A549 (cell line): Measurements from ENCODE around the gene DAD1. TPM values are rescaled to one million over a fixed set of nuclear protein-coding genes. Genes with fewer than 3 reads are reported as not detected.
"Not testable (repeated sequence)": the region's sequence is repeated elsewhere in the genome, so short reads cannot be mapped to it uniquely, and the experiment has no call there.

Source experiments
- ATAC-seq, 2 experiments: fragments of 200-7000 bp in 1 of 2; fragments of >200 bp in 1 of 2; cut with Nextera tagmentation in 1 of 2; cut with Tn5 transposase in 1 of 2; 3 replicates each; pipeline versions ENCODE4 v1.8.0 to v1.9.1; 2018 to 2020; ENCODE audit warnings: mild to moderate bottlenecking in 1 of 2, moderate library complexity in 1 of 2
- CTCF ChIA-PET: fragments of 300-600 bp; sonication (Branson Sonifier 250); formaldehyde crosslinking; extraction: SDS; loops from one replicate; lab custom pipeline; 2021; ENCODE audit warnings: antibody characterized with exemption, inconsistent platforms; lab: Yijun Ruan, JAX
- POLR2A ChIA-PET: fragments of 350-600 bp; formaldehyde crosslinking; extraction: SDS; loops from one replicate; lab custom pipeline; 2021; ENCODE audit warnings: antibody characterized with exemption, inconsistent platforms; lab: Yijun Ruan, JAX
- DNase-seq, 2 experiments: peaks; one replicate each; pipeline versions ENCODE4 v3.0.0 to v3.0.0-alpha.2; 2011 to 2016; ENCODE audit warnings: low read depth in 1 of 2, low spot score in 1 of 2
- FAIRE-seq: peaks from 2 replicates; lab custom pipeline; 2011; peaks lifted over from hg19 to GRCh38; lab: Jason Lieb, UNC
- H3K27ac ChIP-seq, 2 experiments: fragments of >200 bp; sonication (Bioruptor Twin); formaldehyde crosslinking; 3 replicates each; pipeline ENCODE4 v1.5.1; 2016 to 2017
- H3K4me1 ChIP-seq: fragments of >200 bp; sonication (Bioruptor Twin); formaldehyde crosslinking; 3 replicates; pipeline ENCODE4 v1.6.1; 2016
- H3K4me2 ChIP-seq: fragments of >200 bp; sonication (Bioruptor Twin); formaldehyde crosslinking; 3 replicates; pipeline ENCODE4 v1.6.1; 2016
- H3K4me3 ChIP-seq: fragments of >200 bp; sonication (Bioruptor Twin); formaldehyde crosslinking; 3 replicates; pipeline ENCODE4 v1.5.1; 2016
- H3K9me3 ChIP-seq: fragments of >200 bp; sonication (Bioruptor Twin); formaldehyde crosslinking; 3 replicates; pipeline ENCODE4 v1.6.1; 2016
- BHLHE40 ChIP-seq: IDR thresholded peaks from 2 replicates; pipeline ENCODE4 v1.6.1; 2012; ENCODE audit warnings: low read depth, low read length, inconsistent platforms
- CBX2 ChIP-seq: fragments of 200-600 bp; sonication (generic); IDR thresholded peaks from 2 replicates; pipeline ENCODE4 v1.6.1; 2016; ENCODE audit warnings: low read depth, mild to moderate bottlenecking, borderline replicate concordance
- CHD4 ChIP-seq: fragments of 200-600 bp; sonication (generic); IDR thresholded peaks from 2 replicates; pipeline ENCODE4 v1.6.1; 2016; ENCODE audit warnings: antibody characterized with exemption, mild to moderate bottlenecking, borderline replicate concordance
- CTCF ChIP-seq: fragments of >200 bp; sonication (Bioruptor Twin); formaldehyde crosslinking; IDR thresholded peaks from 3 replicates; pipeline ENCODE4 v1.5.1; 2016
- ELK1 ChIP-seq: fragments of 150-350 bp; IDR thresholded peaks from 2 replicates; pipeline ENCODE4 v1.6.1; 2014; ENCODE audit warnings: low read depth, mild to moderate bottlenecking, low read length
- ESRRA ChIP-seq: fragments of 150-350 bp; IDR thresholded peaks from 2 replicates; pipeline ENCODE4 v1.6.1; 2014; ENCODE audit warnings: mild to moderate bottlenecking, low read length, borderline replicate concordance
- FOSL2 ChIP-seq, 2 experiments: fragments of 450-650 bp in 1 of 2; fragments of >200 bp in 1 of 2; sonication (Bioruptor Twin) in 1 of 2; formaldehyde crosslinking; IDR thresholded peaks; 2 replicates each; pipeline versions ENCODE4 v1.5.0 to v1.6.1; 2016 to 2020; ENCODE audit warnings: mild to moderate bottlenecking in 1 of 2, moderate library complexity in 1 of 2
- HDAC2 ChIP-seq: fragments of 200-600 bp; sonication (generic); IDR thresholded peaks from 2 replicates; pipeline ENCODE4 v1.6.1; 2016
- HES2 ChIP-seq: fragments of >200 bp; sonication (Bioruptor Twin); formaldehyde crosslinking; IDR thresholded peaks from 2 replicates; pipeline ENCODE4 v1.6.1; 2016
- HEYL ChIP-seq: fragments of 250-450 bp; sonication (Bioruptor Pico); IDR thresholded peaks from 2 replicates; pipeline ENCODE4 v1.8.0; 2021; ENCODE audit warnings: mild to moderate bottlenecking, moderate library complexity
- HMGXB4 ChIP-seq: fragments of 250-450 bp; sonication (Bioruptor Pico); IDR thresholded peaks from 2 replicates; pipeline ENCODE4 v1.5.0; 2021; ENCODE audit warnings: mild to moderate bottlenecking, moderate library complexity, borderline replicate concordance
- HOXB5 ChIP-seq: fragments of 250-450 bp; sonication (Bioruptor Pico); IDR thresholded peaks from 2 replicates; pipeline ENCODE4 v1.5.0; 2020; ENCODE audit warnings: mild to moderate bottlenecking, moderate library complexity
- MAZ ChIP-seq: fragments of 150-350 bp; IDR thresholded peaks from 2 replicates; pipeline ENCODE4 v1.6.1; 2014; ENCODE audit warnings: antibody characterized with exemption, low read depth, low read length, borderline replicate concordance
- NFE2L2 ChIP-seq: fragments of 150-350 bp; conservative IDR thresholded peaks from 2 replicates; pipeline ENCODE4 v1.6.1; 2014; ENCODE audit warnings: low read length
- POLR2A ChIP-seq: IDR thresholded peaks from 2 replicates; pipeline ENCODE4 v1.6.1; 2012; ENCODE audit warnings: mild to moderate bottlenecking, low read length
- RARB ChIP-seq: fragments of 250-450 bp; sonication (Bioruptor Pico); IDR thresholded peaks from 2 replicates; pipeline ENCODE4 v1.8.0; 2021; ENCODE audit warnings: mild to moderate bottlenecking, moderate library complexity
- RCOR1 ChIP-seq: fragments of 150-350 bp; IDR thresholded peaks from 2 replicates; pipeline ENCODE4 v1.6.1; 2014; ENCODE audit warnings: antibody characterized with exemption, low read length, low read depth
- SMC3 ChIP-seq: fragments of >200 bp; sonication (Bioruptor Twin); formaldehyde crosslinking; IDR thresholded peaks from 3 replicates; pipeline ENCODE4 v1.6.1; 2018; ENCODE audit warnings: inconsistent platforms
- SREBF2 ChIP-seq: fragments of 450-650 bp; IDR thresholded peaks from 2 replicates; pipeline ENCODE4 v1.6.1; 2014; ENCODE audit warnings: mild to moderate bottlenecking, moderate library complexity
- ZC3H11A ChIP-seq: fragments of 450-650 bp; IDR thresholded peaks from 2 replicates; pipeline ENCODE4 v1.6.1; 2014; ENCODE audit warnings: antibody characterized with exemption, mild to moderate bottlenecking
- ZSCAN20 ChIP-seq: fragments of 250-450 bp; sonication (Bioruptor Pico); IDR thresholded peaks from 2 replicates; pipeline ENCODE4 v1.8.0; 2022; ENCODE audit warnings: mild to moderate bottlenecking, moderate library complexity
- WGBS: methylation state at CpG from one replicate; pipeline ENCODE4 v1.1.6; 2017; ENCODE audit errors: missing lambda C conversion rate; 5-methylcytosine and 5-hydroxymethylcytosine counted together
- polyA plus RNA-seq, 4 experiments: library from polyadenylated mRNA; depleted of rRNA in 3 of 4; stranded (reverse); fragments of >200 nt; fragmentation: RNase III in 1 of 4; extraction: RNeasy Plus Mini Kit Qiagen cat#74134 plus additional on column Dnase treatment in 1 of 4; gene quantifications; 2 replicates in 3 of 4; 3 replicates in 1 of 4; pipeline ENCODE4 v1.2.3, GENCODE V29; 2011 to 2017

DAD1 gene
- polyA plus RNA-seq, 2 of the 4 experiments (the other 2 are of a cell fraction): 317 to 474 TPM

GRCh38 chr14:22626590-22626989 is 37.6 kb upstream of the DAD1 start:
- no peak overlapping the region for H3K4me3 ChIP-seq
- no peak overlapping the region for H3K27ac ChIP-seq
- CTCF ChIA-PET: interaction anchor here (1.4 kb wide), 1 partner anchor 56 kb away, joined by 6 read pairs; no protein-coding TSS in a partner anchor
- FAIRE-seq (no peak), ATAC-seq (no peak), DNase-seq (no peak)
- no peak for TF ChIP-seq CTCF
- no peak for TF ChIP-seq ESRRA
- TF ChIP-seq HOXB5 (CRISPR knock-in tag): no peak
- no peak for TF ChIP-seq CBX2
- H3K9me3 ChIP-seq: no peaks in the 10 kb centered on the region
- 83% methylated on average over 6 of the region's 6 CpGs for WGBS
- H3K4me1 ChIP-seq: no peaks in the 10 kb centered on the region
- POLR2A ChIA-PET: no interaction called here
- no peak overlapping the region for H3K4me2 ChIP-seq

GRCh38 chr14:22623047-22623446 is 34.0 kb upstream of the DAD1 start:
- TF ChIP-seq POLR2A (no peak), FOSL2 (IDR thresholded peaks at IDR 0.05) (no peak), FOSL2 (CRISPR knock-in tag; IDR thresholded peaks at IDR 0.05) (no peak), ESRRA (no peak), ZSCAN20 (CRISPR knock-in tag) (no peak), ZC3H11A (no peak), CHD4 (no peak)

GRCh38 chr14:22622255-22622654 is 33.2 kb upstream of the DAD1 start:
- DNase-seq: no peak
- no peaks in the 10 kb centered on the region for H3K9me3 ChIP-seq
- POLR2A ChIA-PET: no interaction called here
- TF ChIP-seq HMGXB4 (CRISPR knock-in tag): no peak
- no peak for TF ChIP-seq BHLHE40
- TF ChIP-seq RARB (CRISPR knock-in tag): no peak
- TF ChIP-seq HDAC2: no peak
- no peak for TF ChIP-seq SMC3
- TF ChIP-seq RCOR1: no peak
- TF ChIP-seq HEYL (CRISPR knock-in tag): no peak
- no peak for TF ChIP-seq HES2
- TF ChIP-seq ELK1: no peak
- TF ChIP-seq SREBF2: no peak
- TF ChIP-seq HOXB5 (CRISPR knock-in tag): no peak
- no peak for TF ChIP-seq MAZ
- no peak for TF ChIP-seq NFE2L2
- TF ChIP-seq, all 56 proteins: peak for 0
- CTCF ChIA-PET: interaction anchor here (0.9 kb wide), 1 partner anchor 25 kb away, joined by 3 read pairs; no protein-coding TSS in a partner anchor
- no peak overlapping the region for H3K27ac ChIP-seq
- H3K4me2 ChIP-seq: no peak overlapping the region
- no peak for FAIRE-seq
- 90% methylated on average over 2 of the region's 2 CpGs for WGBS
- no peak for ATAC-seq
- no peaks in the 10 kb centered on the region for H3K4me1 ChIP-seq
- no peak overlapping the region for H3K4me3 ChIP-seq

More at GRCh38 chr14:22623047-22623446, 34.0 kb upstream of the DAD1 start:
- Histone ChIP-seq H3K4me3 (no peak overlapping the region), H3K4me1 (no peaks in the 10 kb centered on the region), H3K4me2 (no peak overlapping the region), H3K9me3 (no peaks in the 10 kb centered on the region), H3K27ac (no peak overlapping the region)
- ChIA-PET POLR2A (no interaction called here), CTCF (no interaction called here)
- ATAC-seq: no peak
- no peak for FAIRE-seq
- no peak for DNase-seq
- 61% methylated on average over 2 of the region's 2 CpGs for WGBS

GRCh38 chr14:22615765-22616164 is 26.7 kb upstream of the DAD1 start:
- H3K27ac ChIP-seq, ATAC-seq, H3K4me3 ChIP-seq, FAIRE-seq, H3K9me3 ChIP-seq, DNase-seq, H3K4me2 ChIP-seq, POLR2A ChIA-PET: not testable (repeated sequence)
- WGBS: 93% methylated on average over 2 of the region's 2 CpGs
- CTCF ChIA-PET: interaction anchor here (0.7 to 1.6 kb wide), 2 partner anchors 37 to 56 kb away, joined by 3 to 4 read pairs; no protein-coding TSS in a partner anchor
- peaks cover 31% of the 10 kb centered on the region for H3K4me1 ChIP-seq
